Measurements from ENCODE around the gene ACIN1. TPM values are rescaled to one million over a fixed set of nuclear protein-coding genes. Genes with fewer than 3 reads are reported as not detected.

ACIN1 gene
- total and polyA plus RNA-seq, 10 donors = 59.2 to 228 (median 186) TPM

GRCh38 chr14:23079716-23080115, 15.2 kb downstream of the ACIN1 start:
- H3K27ac ChIP-seq = peak overlapping the region in 3 of 8 donors; percentile 24 to 60 (median 59)
- intact Hi-C loops (cut with DNase I; ENCODE audit: low total_unique reads) = no loop called here
- WGBS, 5 donors = 82 to 93% (median 89%) methylated on average over 2 of the region's 2 CpGs

GRCh38 chr14:23078692-23079116, 16.2 kb downstream of the ACIN1 start:
- DNase-seq = no peak
- Histone ChIP-seq H3K27me3 (replicated peaks in 1 of 7) (no peaks in the 10 kb centered on the region), H3K27ac (peak overlapping the region in 5 of 8 donors; percentile 22 to 60 (median 31)), H3K36me3 (peaks cover 3 to 100% (median 94%) of the 10 kb centered on the region in 6 donors), H3K4me3 (no peak overlapping the region), H3K9me3 (no peaks in the 10 kb centered on the region), H3K4me1 (peaks cover 0 to 48% (median 19%) of the 10 kb centered on the region in 6 donors)
- intact Hi-C loops (cut with DNase I; ENCODE audit: low total_unique reads) = no loop called here
- TF ChIP-seq POLR2AphosphoS5 (IDR thresholded peaks at IDR 0.05) = peak in 2 of 3 donors; percentile 22 to 65
- no peak for TF ChIP-seq POLR2A (IDR thresholded peaks at IDR 0.05)
- 24 to 61% (median 37%) methylated on average over 2 of the region's 2 CpGs for WGBS, 5 donors

More at GRCh38 chr14:23079716-23080115, 15.2 kb downstream of the ACIN1 start:
- TF ChIP-seq CTCF (IDR thresholded peaks at IDR 0.05 in 8 of 11, conservative IDR thresholded peaks at IDR 0.05 in 3 of 11) = no peak
- TF ChIP-seq POLR2A (IDR thresholded peaks at IDR 0.05) = no peak
- TF ChIP-seq POLR2AphosphoS5 (IDR thresholded peaks at IDR 0.05) = no peak
- Histone ChIP-seq H3K4me3 (no peak overlapping the region), H3K27me3 (replicated peaks in 1 of 7) (no peaks in the 10 kb centered on the region), H3K4me1 (peaks cover 0 to 48% (median 19%) of the 10 kb centered on the region in 6 donors), H3K9me3 (no peaks in the 10 kb centered on the region), H3K36me3 (peaks cover 6 to 100% (median 96%) of the 10 kb centered on the region in 6 donors)
- DNase-seq = no peak

DNA sequence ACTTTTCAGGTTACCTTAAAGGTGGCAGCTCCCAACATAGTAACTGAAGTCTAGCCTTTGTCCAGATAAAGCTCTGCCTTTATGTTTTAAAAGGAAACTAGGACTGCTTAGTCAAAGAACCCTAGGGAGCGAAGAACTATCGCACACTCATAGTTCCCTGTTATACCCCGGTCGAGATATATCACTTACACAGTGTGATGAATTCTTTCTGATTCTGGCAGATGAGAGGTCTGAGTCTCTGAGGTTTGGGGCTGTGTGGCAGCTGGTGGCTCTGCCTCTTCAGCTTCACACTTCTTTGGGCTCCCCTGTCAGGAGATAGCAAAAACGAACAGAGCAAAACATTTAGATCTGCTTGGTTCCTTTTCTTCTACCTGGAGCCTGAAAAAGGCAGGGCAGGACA, 17.0 kb downstream of the ACIN1 start:
- peaks cover 0 to 51% (median 19%) of the 10 kb centered on the region in 6 donors for H3K4me1 ChIP-seq
- H3K27me3 ChIP-seq (replicated peaks in 1 of 7) = no peaks in the 10 kb centered on the region
- no peak for TF ChIP-seq POLR2A (IDR thresholded peaks at IDR 0.05)
- TF ChIP-seq CTCF (IDR thresholded peaks at IDR 0.05 in 8 of 11, conservative IDR thresholded peaks at IDR 0.05 in 3 of 11) = no peak
- TF ChIP-seq POLR2AphosphoS5 (IDR thresholded peaks at IDR 0.05) = no peak
- H3K9me3 ChIP-seq = no peaks in the 10 kb centered on the region
- no peak for DNase-seq
- intact Hi-C loops (cut with DNase I; ENCODE audit: low total_unique reads) = no loop called here
- WGBS, 5 donors = 85 to 93% (median 90%) methylated on average over 5 of the region's 5 CpGs
- peak overlapping the region in 5 of 8 donors; percentile 4 to 60 (median 31) for H3K27ac ChIP-seq
- H3K4me3 ChIP-seq = no peak overlapping the region
- H3K36me3 ChIP-seq = peaks cover 3 to 100% (median 94%) of the 10 kb centered on the region in 6 donors

DNA sequence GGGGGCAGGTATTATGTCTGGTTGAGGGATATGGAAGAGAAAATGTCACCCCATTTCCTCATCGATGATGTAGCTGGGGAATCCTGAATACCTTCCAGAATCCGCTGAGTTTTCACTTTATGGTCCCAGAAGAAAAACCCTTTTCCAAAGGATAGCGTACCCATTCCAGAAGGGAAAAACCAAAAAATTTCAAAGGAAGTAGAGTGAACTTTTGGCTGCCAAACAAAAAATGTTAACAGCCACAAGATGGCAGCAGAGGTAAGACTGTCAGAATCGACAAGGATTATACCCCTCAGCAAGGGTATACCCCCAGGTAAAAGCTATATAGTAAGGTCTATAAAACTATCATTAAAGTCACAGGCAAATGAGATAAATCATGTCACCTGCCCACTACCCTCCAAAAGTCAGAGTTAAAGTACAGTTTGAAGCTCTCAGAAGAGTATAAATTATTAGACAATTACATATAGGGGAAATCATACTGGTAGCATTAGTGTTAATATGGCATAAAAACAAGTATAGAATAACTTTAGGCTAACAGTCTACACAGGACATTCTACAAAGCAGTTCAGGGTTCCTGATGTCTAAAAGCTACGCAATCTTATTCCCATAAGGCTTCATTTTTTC, 18.0 kb downstream of the ACIN1 start:
- peaks cover 3 to 61% (median 24%) of the 10 kb centered on the region in 6 donors for H3K4me1 ChIP-seq
- no peaks in the 10 kb centered on the region for H3K9me3 ChIP-seq
- no peak for DNase-seq
- H3K27ac ChIP-seq = peak overlapping the region in 1 of 8 donors; percentile 18
- no peak overlapping the region for H3K4me3 ChIP-seq
- 65 to 71% (median 69%) methylated on average over 5 of the region's 5 CpGs for WGBS, 5 donors
- H3K36me3 ChIP-seq = peaks cover 3 to 100% (median 93%) of the 10 kb centered on the region in 6 donors
- no peak for TF ChIP-seq POLR2A (IDR thresholded peaks at IDR 0.05)
- no peak for TF ChIP-seq POLR2AphosphoS5 (IDR thresholded peaks at IDR 0.05)
- peak in 9 of 11 experiments; percentile 8 to 67 (median 54) for TF ChIP-seq CTCF (IDR thresholded peaks at IDR 0.05 in 8 of 11, conservative IDR thresholded peaks at IDR 0.05 in 3 of 11)
- no peaks in the 10 kb centered on the region for H3K27me3 ChIP-seq (replicated peaks in 1 of 7)
- intact Hi-C loops (cut with DNase I; ENCODE audit: low total_unique reads) = no loop called here

All from spleen (tissue), 11 donors.